Left lung (tissue), 10 donors: ENCODE measurements around the gene TDP2. TPM values are rescaled to one million over a fixed set of nuclear protein-coding genes. Genes with fewer than 3 reads are reported as not detected.

Experiments
- ATAC-seq: fragments of 200-7000 bp; cut with Tn5 transposase; one replicate; pipeline ENCODE4 v1.9.1; 2020; ENCODE audit warnings: moderate library complexity
- DNase-seq, 4 donors: peaks; one replicate each; pipeline ENCODE4 v3.0.0-alpha.2; 2013 to 2020
- H3K27ac ChIP-seq, 2 donors: fragments of 200-600 bp; sonication (generic) in 1 of 2; one replicate each; pipeline versions ENCODE4 v1.5.0 to v1.8.0; 2020 to 2021
- H3K27me3 ChIP-seq, 2 donors: fragments of 200-600 bp; sonication (generic) in 1 of 2; one replicate each; pipeline versions ENCODE4 v1.5.0 to v1.8.0; 2020 to 2021
- H3K36me3 ChIP-seq, 2 donors: fragments of 200-600 bp; sonication (generic) in 1 of 2; one replicate each; pipeline versions ENCODE4 v1.5.0 to v1.8.0; 2020 to 2021
- H3K4me1 ChIP-seq, 2 donors: fragments of 200-600 bp; one replicate each; pipeline ENCODE4 v1.8.0; 2021
- H3K4me3 ChIP-seq, 2 donors: fragments of 200-600 bp; sonication (generic) in 1 of 2; one replicate each; pipeline versions ENCODE4 v1.5.0 to v1.8.0; 2020 to 2021; ENCODE audit warnings: mild to moderate bottlenecking in 1 of 2
- H3K9me3 ChIP-seq, 2 donors: fragments of 200-600 bp; sonication (generic) in 1 of 2; one replicate each; pipeline versions ENCODE4 v1.5.0 to v1.8.0; 2020 to 2021
- CTCF ChIP-seq, 2 donors: fragments of 200-600 bp; sonication (generic) in 1 of 2; IDR thresholded peaks; one replicate each; pipeline versions ENCODE4 v1.5.0 to v1.8.0; 2021; ENCODE audit warnings: antibody characterized with exemption in 2 of 2
- intact Hi-C, 2 donors: fragments of 100-400 bp; cut with DNase I; formaldehyde crosslinking; loops; one replicate each; pipeline versions ENCODE4 v1.11.2 to v1.14.2; 2022
- polyA plus RNA-seq, 6 donors: library from polyadenylated mRNA; unstranded; fragments of 120-200 nt; gene quantifications; one replicate each; pipeline ENCODE4 v1.2.1, GENCODE V29; 2013; ENCODE audit not compliant: insufficient read length in 6 of 6
- total RNA-seq, 2 donors: library from RNA; stranded (reverse); fragmentation: NEBNext Ultra II Directional; extraction: Animal tissue kit (Norgen Biotek cat#: 25700); gene quantifications; one replicate each; pipeline ENCODE4 v1.2.1, GENCODE V29; 2021
- donor health status: DM: no; HTN: yes; CAD: no.
- donor health status: DM: no; HTN: no; CAD: no.

Gene TDP2
- total and polyA plus RNA-seq, 8 donors = 33.9 to 60.1 (median 47.6) TPM

- intact Hi-C loops = no loop called here
- DNase-seq (no peak), ATAC-seq (peak; percentile 88)
- Histone ChIP-seq H3K36me3 (peaks cover 0 to 31% of the 10 kb centered on the region in 2 donors), H3K4me1 (peaks cover 3 to 23% of the 10 kb centered on the region in 2 donors), H3K9me3 (no peaks in the 10 kb centered on the region), H3K27ac (peak overlapping the region; percentile 60 to 65), H3K4me3 (no peak overlapping the region), H3K27me3 (no peaks in the 10 kb centered on the region)
- TF ChIP-seq CTCF (IDR thresholded peaks at IDR 0.05) = no peak
Measured at GRCh38 chr6:24658573-24659560, 7.8 kb downstream of the TDP2 start.

GRCh38 chr6:24655215-24655614, 11.5 kb downstream of the TDP2 start:
- Histone ChIP-seq H3K4me3 (no peak overlapping the region), H3K4me1 (peaks cover 3 to 20% of the 10 kb centered on the region in 2 donors), H3K27me3 (no peaks in the 10 kb centered on the region), H3K36me3 (peaks cover 0 to 50% of the 10 kb centered on the region in 2 donors), H3K9me3 (no peaks in the 10 kb centered on the region), H3K27ac (no peak overlapping the region)
- no peak for ATAC-seq
- intact Hi-C loops = no loop called here
- TF ChIP-seq CTCF (IDR thresholded peaks at IDR 0.05) = no peak
- no peak for DNase-seq

GRCh38 chr6:24650365-24650764, 16.3 kb downstream of the TDP2 start:
- Histone ChIP-seq H3K4me1 (peaks cover 0 to 9% of the 10 kb centered on the region in 2 donors), H3K27me3 (peaks cover 1 to 3% of the 10 kb centered on the region in 2 donors), H3K9me3 (no peaks in the 10 kb centered on the region), H3K27ac (no peak overlapping the region), H3K4me3 (no peak overlapping the region), H3K36me3 (peaks cover 0 to 58% of the 10 kb centered on the region in 2 donors)
- no peak for TF ChIP-seq CTCF (IDR thresholded peaks at IDR 0.05)
- DNase-seq = no peak
- intact Hi-C loops = no loop called here
- no peak for ATAC-seq

- peaks cover 0 to 56% of the 10 kb centered on the region in 2 donors for H3K36me3 ChIP-seq
- ATAC-seq (no peak), DNase-seq (no peak)
- H3K27ac ChIP-seq = no peak overlapping the region
- TF ChIP-seq CTCF (IDR thresholded peaks at IDR 0.05) = no peak
- intact Hi-C loops = no loop called here
- H3K9me3 ChIP-seq = no peaks in the 10 kb centered on the region
- no peak overlapping the region for H3K4me3 ChIP-seq
- H3K4me1 ChIP-seq = peaks cover 0 to 9% of the 10 kb centered on the region in 2 donors
- peaks cover 8 to 9% of the 10 kb centered on the region in 2 donors for H3K27me3 ChIP-seq
Measured at GRCh38 chr6:24649691-24650090, 17.0 kb downstream of the TDP2 start.

GRCh38 chr6:24648276-24648675, 18.4 kb downstream of the TDP2 start:
- no peak overlapping the region for H3K27ac ChIP-seq
- peaks cover 15 to 23% of the 10 kb centered on the region in 2 donors for H3K27me3 ChIP-seq
- intact Hi-C loops = no loop called here
- no peak for TF ChIP-seq CTCF (IDR thresholded peaks at IDR 0.05)
- peaks cover 0 to 9% of the 10 kb centered on the region in 2 donors for H3K4me1 ChIP-seq
- no peak for DNase-seq
- H3K36me3 ChIP-seq = peaks cover 0 to 44% of the 10 kb centered on the region in 2 donors
- H3K9me3 ChIP-seq = no peaks in the 10 kb centered on the region
- ATAC-seq = no peak
- H3K4me3 ChIP-seq = no peak overlapping the region
